ENCODE measurements around the gene VPS35L. TPM values are rescaled to one million over a fixed set of nuclear protein-coding genes. Genes with fewer than 3 reads are reported as not detected.

VPS35L gene
- total and polyA plus RNA-seq, 2 of the 13 experiments (the other 11 are each of a cell fraction or from before 2014, with no cell fraction given) = 1.4 to 1.6 TPM

DNA sequence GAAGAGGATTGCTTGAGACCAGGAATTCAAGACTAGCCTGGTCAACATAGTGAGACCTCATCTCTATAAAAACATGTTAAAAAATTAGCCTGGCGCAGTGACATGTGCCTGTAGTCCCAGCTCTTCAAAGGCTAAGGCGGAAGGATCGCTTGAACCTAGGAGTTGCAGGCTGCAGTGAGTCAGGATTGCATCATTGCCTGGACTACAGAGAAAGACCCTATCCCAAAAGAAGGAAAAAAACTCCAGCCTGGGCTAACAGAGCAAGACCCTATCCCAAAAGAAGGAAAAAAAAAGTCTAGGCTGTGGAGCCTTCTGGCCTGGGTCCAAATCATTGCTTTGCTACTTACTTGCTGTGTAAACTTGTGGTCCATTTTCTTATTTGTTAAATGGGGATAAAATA lies 26.8 kb upstream of the VPS35L start (continued):
- TF ChIP-seq, protein P1, sequence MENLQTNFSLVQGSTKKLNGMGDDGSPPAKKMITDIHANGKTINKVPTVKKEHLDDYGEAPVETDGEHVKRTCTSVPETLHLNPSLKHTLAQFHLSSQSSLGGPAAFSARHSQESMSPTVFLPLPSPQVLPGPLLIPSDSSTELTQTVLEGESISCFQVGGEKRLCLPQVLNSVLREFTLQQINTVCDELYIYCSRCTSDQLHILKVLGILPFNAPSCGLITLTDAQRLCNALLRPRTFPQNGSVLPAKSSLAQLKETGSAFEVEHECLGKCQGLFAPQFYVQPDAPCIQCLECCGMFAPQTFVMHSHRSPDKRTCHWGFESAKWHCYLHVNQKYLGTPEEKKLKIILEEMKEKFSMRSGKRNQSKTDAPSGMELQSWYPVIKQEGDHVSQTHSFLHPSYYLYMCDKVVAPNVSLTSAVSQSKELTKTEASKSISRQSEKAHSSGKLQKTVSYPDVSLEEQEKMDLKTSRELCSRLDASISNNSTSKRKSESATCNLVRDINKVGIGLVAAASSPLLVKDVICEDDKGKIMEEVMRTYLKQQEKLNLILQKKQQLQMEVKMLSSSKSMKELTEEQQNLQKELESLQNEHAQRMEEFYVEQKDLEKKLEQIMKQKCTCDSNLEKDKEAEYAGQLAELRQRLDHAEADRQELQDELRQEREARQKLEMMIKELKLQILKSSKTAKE (CRISPR knock-in tag; IDR thresholded peaks at IDR 0.05; ENCODE audit: borderline replicate concordance) = no peak
- TF ChIP-seq ZFYVE20 (CRISPR knock-in tag; IDR thresholded peaks at IDR 0.05; ENCODE audit: borderline replicate concordance, low read depth) (no peak), STAT5B (CRISPR knock-in tag; IDR thresholded peaks at IDR 0.05) (no peak), DR1 (CRISPR knock-in tag; IDR thresholded peaks at IDR 0.05) (no peak), TCF7 (IDR thresholded peaks at IDR 0.05; ENCODE audit: low read depth) (no peak), ZNF143 (CRISPR knock-in tag; IDR thresholded peaks at IDR 0.05) (no peak), SRY (CRISPR knock-in tag; IDR thresholded peaks at IDR 0.05) (no peak), KAT7 (CRISPR knock-in tag; IDR thresholded peaks at IDR 0.05; ENCODE audit: borderline replicate concordance) (no peak), ZNF766 (CRISPR knock-in tag; IDR thresholded peaks at IDR 0.05; ENCODE audit: borderline replicate concordance) (no peak), TSC22D2 (CRISPR knock-in tag; IDR thresholded peaks at IDR 0.05; ENCODE audit: borderline replicate concordance) (no peak)
- TF ChIP-seq, protein P2, sequence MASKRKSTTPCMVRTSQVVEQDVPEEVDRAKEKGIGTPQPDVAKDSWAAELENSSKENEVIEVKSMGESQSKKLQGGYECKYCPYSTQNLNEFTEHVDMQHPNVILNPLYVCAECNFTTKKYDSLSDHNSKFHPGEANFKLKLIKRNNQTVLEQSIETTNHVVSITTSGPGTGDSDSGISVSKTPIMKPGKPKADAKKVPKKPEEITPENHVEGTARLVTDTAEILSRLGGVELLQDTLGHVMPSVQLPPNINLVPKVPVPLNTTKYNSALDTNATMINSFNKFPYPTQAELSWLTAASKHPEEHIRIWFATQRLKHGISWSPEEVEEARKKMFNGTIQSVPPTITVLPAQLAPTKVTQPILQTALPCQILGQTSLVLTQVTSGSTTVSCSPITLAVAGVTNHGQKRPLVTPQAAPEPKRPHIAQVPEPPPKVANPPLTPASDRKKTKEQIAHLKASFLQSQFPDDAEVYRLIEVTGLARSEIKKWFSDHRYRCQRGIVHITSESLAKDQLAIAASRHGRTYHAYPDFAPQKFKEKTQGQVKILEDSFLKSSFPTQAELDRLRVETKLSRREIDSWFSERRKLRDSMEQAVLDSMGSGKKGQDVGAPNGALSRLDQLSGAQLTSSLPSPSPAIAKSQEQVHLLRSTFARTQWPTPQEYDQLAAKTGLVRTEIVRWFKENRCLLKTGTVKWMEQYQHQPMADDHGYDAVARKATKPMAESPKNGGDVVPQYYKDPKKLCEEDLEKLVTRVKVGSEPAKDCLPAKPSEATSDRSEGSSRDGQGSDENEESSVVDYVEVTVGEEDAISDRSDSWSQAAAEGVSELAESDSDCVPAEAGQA (IDR thresholded peaks at IDR 0.05; ENCODE audit: low read depth) = no peak
- TF ChIP-seq, protein P2 (CRISPR knock-in tag; IDR thresholded peaks at IDR 0.05; ENCODE audit: borderline replicate concordance) = no peak
- TF ChIP-seq, protein P3, sequence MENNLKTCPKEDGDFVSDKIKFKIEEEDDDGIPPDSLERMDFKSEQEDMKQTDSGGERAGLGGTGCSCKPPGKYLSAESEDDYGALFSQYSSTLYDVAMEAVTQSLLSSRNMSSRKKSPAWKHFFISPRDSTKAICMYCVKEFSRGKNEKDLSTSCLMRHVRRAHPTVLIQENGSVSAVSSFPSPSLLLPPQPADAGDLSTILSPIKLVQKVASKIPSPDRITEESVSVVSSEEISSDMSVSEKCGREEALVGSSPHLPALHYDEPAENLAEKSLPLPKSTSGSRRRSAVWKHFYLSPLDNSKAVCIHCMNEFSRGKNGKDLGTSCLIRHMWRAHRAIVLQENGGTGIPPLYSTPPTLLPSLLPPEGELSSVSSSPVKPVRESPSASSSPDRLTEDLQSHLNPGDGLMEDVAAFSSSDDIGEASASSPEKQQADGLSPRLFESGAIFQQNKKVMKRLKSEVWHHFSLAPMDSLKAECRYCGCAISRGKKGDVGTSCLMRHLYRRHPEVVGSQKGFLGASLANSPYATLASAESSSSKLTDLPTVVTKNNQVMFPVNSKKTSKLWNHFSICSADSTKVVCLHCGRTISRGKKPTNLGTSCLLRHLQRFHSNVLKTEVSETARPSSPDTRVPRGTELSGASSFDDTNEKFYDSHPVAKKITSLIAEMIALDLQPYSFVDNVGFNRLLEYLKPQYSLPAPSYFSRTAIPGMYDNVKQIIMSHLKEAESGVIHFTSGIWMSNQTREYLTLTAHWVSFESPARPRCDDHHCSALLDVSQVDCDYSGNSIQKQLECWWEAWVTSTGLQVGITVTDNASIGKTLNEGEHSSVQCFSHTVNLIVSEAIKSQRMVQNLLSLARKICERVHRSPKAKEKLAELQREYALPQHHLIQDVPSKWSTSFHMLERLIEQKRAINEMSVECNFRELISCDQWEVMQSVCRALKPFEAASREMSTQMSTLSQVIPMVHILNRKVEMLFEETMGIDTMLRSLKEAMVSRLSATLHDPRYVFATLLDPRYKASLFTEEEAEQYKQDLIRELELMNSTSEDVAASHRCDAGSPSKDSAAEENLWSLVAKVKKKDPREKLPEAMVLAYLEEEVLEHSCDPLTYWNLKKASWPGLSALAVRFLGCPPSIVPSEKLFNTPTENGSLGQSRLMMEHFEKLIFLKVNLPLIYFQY (CRISPR knock-in tag; IDR thresholded peaks at IDR 0.05; ENCODE audit: borderline replicate concordance) = no peak
- TF ChIP-seq, protein P4, sequence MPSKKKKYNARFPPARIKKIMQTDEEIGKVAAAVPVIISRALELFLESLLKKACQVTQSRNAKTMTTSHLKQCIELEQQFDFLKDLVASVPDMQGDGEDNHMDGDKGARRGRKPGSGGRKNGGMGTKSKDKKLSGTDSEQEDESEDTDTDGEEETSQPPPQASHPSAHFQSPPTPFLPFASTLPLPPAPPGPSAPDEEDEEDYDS (CRISPR knock-in tag; IDR thresholded peaks at IDR 0.05) = no peak
- TF ChIP-seq, protein P5, sequence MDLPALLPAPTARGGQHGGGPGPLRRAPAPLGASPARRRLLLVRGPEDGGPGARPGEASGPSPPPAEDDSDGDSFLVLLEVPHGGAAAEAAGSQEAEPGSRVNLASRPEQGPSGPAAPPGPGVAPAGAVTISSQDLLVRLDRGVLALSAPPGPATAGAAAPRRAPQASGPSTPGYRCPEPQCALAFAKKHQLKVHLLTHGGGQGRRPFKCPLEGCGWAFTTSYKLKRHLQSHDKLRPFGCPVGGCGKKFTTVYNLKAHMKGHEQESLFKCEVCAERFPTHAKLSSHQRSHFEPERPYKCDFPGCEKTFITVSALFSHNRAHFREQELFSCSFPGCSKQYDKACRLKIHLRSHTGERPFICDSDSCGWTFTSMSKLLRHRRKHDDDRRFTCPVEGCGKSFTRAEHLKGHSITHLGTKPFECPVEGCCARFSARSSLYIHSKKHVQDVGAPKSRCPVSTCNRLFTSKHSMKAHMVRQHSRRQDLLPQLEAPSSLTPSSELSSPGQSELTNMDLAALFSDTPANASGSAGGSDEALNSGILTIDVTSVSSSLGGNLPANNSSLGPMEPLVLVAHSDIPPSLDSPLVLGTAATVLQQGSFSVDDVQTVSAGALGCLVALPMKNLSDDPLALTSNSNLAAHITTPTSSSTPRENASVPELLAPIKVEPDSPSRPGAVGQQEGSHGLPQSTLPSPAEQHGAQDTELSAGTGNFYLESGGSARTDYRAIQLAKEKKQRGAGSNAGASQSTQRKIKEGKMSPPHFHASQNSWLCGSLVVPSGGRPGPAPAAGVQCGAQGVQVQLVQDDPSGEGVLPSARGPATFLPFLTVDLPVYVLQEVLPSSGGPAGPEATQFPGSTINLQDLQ (CRISPR knock-in tag; IDR thresholded peaks at IDR 0.05) = no peak

Measured in HepG2 (cell line).